ENCODE results near the gene MAPK11.

MAPK11 gene

GRCh38 chr22:50243685-50244419 is 26.3 kb downstream of the MAPK11 start:
- H3K36me3 ChIP-seq (ENCODE audit: control insufficient read depth, insufficient read depth, low read length) = peaks cover 24% of the 10 kb centered on the region

GRCh38 chr22:50242406-50242949 is 27.7 kb downstream of the MAPK11 start:
- Histone ChIP-seq H3K4me3 (ENCODE audit: low read depth, low read length) (no peak overlapping the region), H3K9me3 (ENCODE audit: control insufficient read depth, insufficient read depth, low read length) (no peaks in the 10 kb centered on the region), H3K9ac (ENCODE audit: low read depth, low read length) (no peak overlapping the region), H3K27me3 (ENCODE audit: control insufficient read depth, insufficient read depth, low read length) (no peaks in the 10 kb centered on the region), H3K4me1 (ENCODE audit: control insufficient read depth, insufficient read depth, low read length) (0 out of 2 replicates have a peak, but pooled peaks cover 8% of the 10 kb centered on the region), H3K27ac (ENCODE audit: low read depth, low read length) (no peak overlapping the region), H3K36me3 (ENCODE audit: control insufficient read depth, insufficient read depth, low read length) (peaks cover 24% of the 10 kb centered on the region)

More at GRCh38 chr22:50243685-50244419, 26.3 kb downstream of the MAPK11 start:
- no peaks in the 10 kb centered on the region for H3K27me3 ChIP-seq (ENCODE audit: control insufficient read depth, insufficient read depth, low read length)
- H3K9ac ChIP-seq (ENCODE audit: low read depth, low read length) = peak overlapping the region; percentile 82; the same call in 1 of the 2 replicates
- peak overlapping the region; percentile 93 for H3K4me3 ChIP-seq (ENCODE audit: low read depth, low read length)
- peak overlapping the region; percentile 88 for H3K27ac ChIP-seq (ENCODE audit: low read depth, low read length)
- no peaks in the 10 kb centered on the region for H3K9me3 ChIP-seq (ENCODE audit: control insufficient read depth, insufficient read depth, low read length)
- peaks cover 11% of the 10 kb centered on the region; the same call in 1 of the 2 replicates for H3K4me1 ChIP-seq (ENCODE audit: control insufficient read depth, insufficient read depth, low read length)

DNA sequence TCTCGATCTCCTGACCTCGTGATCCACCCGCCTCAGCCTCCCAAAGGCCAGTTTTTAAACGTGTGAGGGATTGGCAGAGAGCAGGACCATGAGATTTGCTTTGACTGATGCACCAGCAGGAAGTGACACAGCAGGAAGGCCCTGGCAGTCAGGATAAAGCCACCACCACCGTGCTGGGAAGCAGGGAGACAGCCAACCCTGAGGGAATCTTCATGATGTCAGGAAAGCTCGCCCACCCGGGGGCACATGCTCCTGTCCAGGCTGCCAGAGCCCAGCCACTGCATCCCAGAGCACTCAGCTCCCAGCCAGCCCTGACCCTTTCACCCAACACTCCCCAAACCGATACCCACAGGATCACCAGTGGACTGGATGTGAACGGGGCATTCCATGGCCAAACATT is 31.4 kb downstream of the MAPK11 start:
- H3K9me3 ChIP-seq (ENCODE audit: control insufficient read depth, insufficient read depth, low read length) = peaks cover 3% of the 10 kb centered on the region; the same call in 1 of the 2 replicates
- H3K4me3 ChIP-seq (ENCODE audit: low read depth, low read length) = no peak overlapping the region
- 0 out of 2 replicates have a peak, but pooled peaks cover 2% of the 10 kb centered on the region for H3K4me1 ChIP-seq (ENCODE audit: control insufficient read depth, insufficient read depth, low read length)
- peaks cover 13% of the 10 kb centered on the region; the same call in 1 of the 2 replicates for H3K36me3 ChIP-seq (ENCODE audit: control insufficient read depth, insufficient read depth, low read length)
- no peaks in the 10 kb centered on the region for H3K27me3 ChIP-seq (ENCODE audit: control insufficient read depth, insufficient read depth, low read length)
- H3K27ac ChIP-seq (ENCODE audit: low read depth, low read length) = no peak overlapping the region
- no peak overlapping the region for H3K9ac ChIP-seq (ENCODE audit: low read depth, low read length)

- Histone ChIP-seq H3K27ac (ENCODE audit: low read depth, low read length) (no peak overlapping the region), H3K9ac (ENCODE audit: low read depth, low read length) (no peak overlapping the region), H3K36me3 (ENCODE audit: control insufficient read depth, insufficient read depth, low read length) (peaks cover 13% of the 10 kb centered on the region; the same call in 1 of the 2 replicates), H3K4me3 (ENCODE audit: low read depth, low read length) (no peak overlapping the region), H3K9me3 (ENCODE audit: control insufficient read depth, insufficient read depth, low read length) (peaks cover 3% of the 10 kb centered on the region; the same call in 1 of the 2 replicates), H3K27me3 (ENCODE audit: control insufficient read depth, insufficient read depth, low read length) (no peaks in the 10 kb centered on the region), H3K4me1 (ENCODE audit: control insufficient read depth, insufficient read depth, low read length) (no peaks in the 10 kb centered on the region)
Measured at GRCh38 chr22:50236731-50237409, 33.3 kb downstream of the MAPK11 start.

GRCh38 chr22:50233223-50233622 is 37.0 kb downstream of the MAPK11 start:
- Histone ChIP-seq H3K4me1 (ENCODE audit: control insufficient read depth, insufficient read depth, low read length) (no peaks in the 10 kb centered on the region), H3K4me3 (ENCODE audit: low read depth, low read length) (no peak overlapping the region), H3K27me3 (ENCODE audit: control insufficient read depth, insufficient read depth, low read length) (no peaks in the 10 kb centered on the region), H3K9me3 (ENCODE audit: control insufficient read depth, insufficient read depth, low read length) (peaks cover 3% of the 10 kb centered on the region; the same call in 1 of the 2 replicates), H3K36me3 (ENCODE audit: control insufficient read depth, insufficient read depth, low read length) (peaks cover 7% of the 10 kb centered on the region; the same call in 1 of the 2 replicates), H3K27ac (ENCODE audit: low read depth, low read length) (no peak overlapping the region), H3K9ac (ENCODE audit: low read depth, low read length) (no peak overlapping the region)

- no peak overlapping the region for H3K27ac ChIP-seq (ENCODE audit: low read depth, low read length)
- H3K9me3 ChIP-seq (ENCODE audit: control insufficient read depth, insufficient read depth, low read length) = peaks cover 3% of the 10 kb centered on the region; the same call in 1 of the 2 replicates
- H3K9ac ChIP-seq (ENCODE audit: low read depth, low read length) = no peak overlapping the region
- no peaks in the 10 kb centered on the region for H3K27me3 ChIP-seq (ENCODE audit: control insufficient read depth, insufficient read depth, low read length)
- H3K4me1 ChIP-seq (ENCODE audit: control insufficient read depth, insufficient read depth, low read length) = no peaks in the 10 kb centered on the region
- H3K4me3 ChIP-seq (ENCODE audit: low read depth, low read length) = no peak overlapping the region
- peaks cover 7% of the 10 kb centered on the region; the same call in 1 of the 2 replicates for H3K36me3 ChIP-seq (ENCODE audit: control insufficient read depth, insufficient read depth, low read length)
Measured at GRCh38 chr22:50232481-50233151, 37.6 kb downstream of the MAPK11 start.

DNA sequence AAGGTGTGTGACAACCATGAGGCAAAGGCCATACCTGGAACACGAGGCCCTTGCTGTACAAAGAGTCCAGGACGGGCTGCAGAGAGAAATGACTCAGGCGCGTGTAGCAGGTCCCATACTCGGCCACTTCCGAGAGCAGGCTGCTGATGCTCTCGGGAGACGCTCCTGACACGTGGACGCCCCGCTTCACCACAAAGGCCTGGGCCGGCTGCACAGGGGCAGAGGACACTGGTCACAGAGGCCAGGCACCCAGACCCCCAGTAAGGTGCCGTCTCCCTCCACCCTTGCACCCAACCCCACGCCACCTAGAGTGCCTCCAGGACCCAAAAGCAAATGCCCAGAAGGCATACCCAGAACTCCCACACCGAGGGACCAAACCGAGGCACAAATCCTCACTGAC is 40.8 kb downstream of the MAPK11 start:
- no peaks in the 10 kb centered on the region for H3K4me1 ChIP-seq (ENCODE audit: control insufficient read depth, insufficient read depth, low read length)
- H3K9ac ChIP-seq (ENCODE audit: low read depth, low read length) = no peak overlapping the region
- H3K4me3 ChIP-seq (ENCODE audit: low read depth, low read length) = no peak overlapping the region
- peaks cover 17% of the 10 kb centered on the region for H3K36me3 ChIP-seq (ENCODE audit: control insufficient read depth, insufficient read depth, low read length)
- H3K27ac ChIP-seq (ENCODE audit: low read depth, low read length) = no peak overlapping the region
- no peaks in the 10 kb centered on the region for H3K27me3 ChIP-seq (ENCODE audit: control insufficient read depth, insufficient read depth, low read length)
- no peaks in the 10 kb centered on the region for H3K9me3 ChIP-seq (ENCODE audit: control insufficient read depth, insufficient read depth, low read length)

DNA sequence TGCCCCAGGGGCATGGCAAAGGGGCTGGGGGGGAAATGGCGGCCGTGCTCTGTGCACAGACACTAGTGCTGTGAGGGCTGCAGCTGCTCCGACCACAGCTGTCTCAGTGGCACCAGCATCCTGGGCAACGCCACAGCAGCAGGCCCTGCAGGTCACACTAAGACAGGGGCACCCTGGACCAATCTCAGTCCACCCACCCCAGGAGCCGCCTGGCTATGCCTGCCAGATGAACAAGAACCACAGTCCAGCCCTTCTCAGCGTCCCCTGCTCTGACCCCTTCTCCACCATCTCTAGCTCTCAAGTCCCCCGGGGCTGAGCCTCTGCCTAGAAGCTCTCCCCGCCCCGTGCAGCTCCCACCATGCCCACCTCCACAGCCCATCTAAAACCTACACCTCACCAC is 41.8 kb downstream of the MAPK11 start:
- no peaks in the 10 kb centered on the region for H3K4me1 ChIP-seq (ENCODE audit: control insufficient read depth, insufficient read depth, low read length)
- H3K4me3 ChIP-seq (ENCODE audit: low read depth, low read length) = no peak overlapping the region
- H3K9ac ChIP-seq (ENCODE audit: low read depth, low read length) = no peak overlapping the region
- H3K9me3 ChIP-seq (ENCODE audit: control insufficient read depth, insufficient read depth, low read length) = no peaks in the 10 kb centered on the region
- H3K27ac ChIP-seq (ENCODE audit: low read depth, low read length) = no peak overlapping the region
- H3K36me3 ChIP-seq (ENCODE audit: control insufficient read depth, insufficient read depth, low read length) = peaks cover 25% of the 10 kb centered on the region
- no peaks in the 10 kb centered on the region for H3K27me3 ChIP-seq (ENCODE audit: control insufficient read depth, insufficient read depth, low read length)

DNA sequence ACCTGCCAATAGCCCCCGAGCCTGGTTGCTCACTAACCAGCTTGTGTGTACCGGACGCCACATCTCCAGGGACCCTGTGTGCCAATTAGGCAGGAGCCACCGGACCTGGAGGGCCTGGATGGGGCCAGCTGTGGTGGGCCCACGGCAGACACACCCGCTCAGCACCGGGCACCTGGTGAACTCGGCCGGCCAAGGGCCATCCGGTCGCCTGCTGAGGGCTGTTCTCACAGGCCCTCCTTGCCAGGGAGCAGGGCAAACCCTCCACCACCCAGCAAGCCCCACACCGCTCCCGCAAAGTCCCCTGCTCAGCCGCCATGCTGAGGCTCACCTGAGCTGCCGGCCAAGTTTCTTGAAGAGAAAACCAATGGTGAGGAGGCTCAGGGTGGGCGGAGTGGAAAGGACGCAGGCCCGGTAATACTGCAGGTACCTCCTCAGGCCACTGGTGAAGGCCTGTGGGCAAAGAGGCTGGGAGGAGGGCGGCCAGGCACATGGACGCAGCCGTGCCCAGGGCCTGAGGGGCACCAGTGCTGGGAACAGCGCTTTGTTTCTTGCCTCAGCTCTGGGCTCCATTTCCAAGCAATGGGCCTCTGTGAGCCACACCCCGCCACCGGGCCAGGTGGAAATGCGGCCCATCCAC is 42.5 kb downstream of the MAPK11 start:
- H3K4me3 ChIP-seq (ENCODE audit: low read depth, low read length) = no peak overlapping the region
- H3K27ac ChIP-seq (ENCODE audit: low read depth, low read length) = no peak overlapping the region
- H3K36me3 ChIP-seq (ENCODE audit: control insufficient read depth, insufficient read depth, low read length) = peaks cover 32% of the 10 kb centered on the region
- no peak overlapping the region for H3K9ac ChIP-seq (ENCODE audit: low read depth, low read length)
- H3K4me1 ChIP-seq (ENCODE audit: control insufficient read depth, insufficient read depth, low read length) = no peaks in the 10 kb centered on the region
- H3K27me3 ChIP-seq (ENCODE audit: control insufficient read depth, insufficient read depth, low read length) = no peaks in the 10 kb centered on the region
- H3K9me3 ChIP-seq (ENCODE audit: control insufficient read depth, insufficient read depth, low read length) = no peaks in the 10 kb centered on the region

DNA sequence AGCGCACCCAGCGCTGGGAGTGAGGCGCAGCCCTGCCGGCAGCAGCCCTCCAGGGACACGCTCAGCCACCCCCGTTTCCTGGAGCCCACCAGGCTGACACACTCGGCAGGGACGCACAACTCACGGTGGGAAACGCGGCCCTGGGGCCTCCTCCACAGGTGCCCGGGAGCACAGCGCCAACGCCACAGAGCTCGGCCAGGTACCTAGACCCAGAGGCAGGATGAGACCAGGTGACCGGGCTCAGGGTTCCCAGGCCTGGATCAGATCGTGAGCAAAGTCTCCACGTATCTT is 43.4 kb downstream of the MAPK11 start:
- Histone ChIP-seq H3K27me3 (ENCODE audit: control insufficient read depth, insufficient read depth, low read length) (no peaks in the 10 kb centered on the region), H3K9me3 (ENCODE audit: control insufficient read depth, insufficient read depth, low read length) (no peaks in the 10 kb centered on the region), H3K4me3 (ENCODE audit: low read depth, low read length) (no peak overlapping the region), H3K9ac (ENCODE audit: low read depth, low read length) (no peak overlapping the region), H3K27ac (ENCODE audit: low read depth, low read length) (no peak overlapping the region), H3K36me3 (ENCODE audit: control insufficient read depth, insufficient read depth, low read length) (peaks cover 40% of the 10 kb centered on the region), H3K4me1 (ENCODE audit: control insufficient read depth, insufficient read depth, low read length) (no peaks in the 10 kb centered on the region)
